ENCODE results near the gene AUTS2. TPM values are rescaled to one million over a fixed set of nuclear protein-coding genes. Genes with fewer than 3 reads are reported as not detected.

The AUTS2 gene
- total and polyA plus RNA-seq, 2 donors (not counting 1 experiment from before 2014, with no cell fraction given), result 0.60 to 9.1 TPM

DNA sequence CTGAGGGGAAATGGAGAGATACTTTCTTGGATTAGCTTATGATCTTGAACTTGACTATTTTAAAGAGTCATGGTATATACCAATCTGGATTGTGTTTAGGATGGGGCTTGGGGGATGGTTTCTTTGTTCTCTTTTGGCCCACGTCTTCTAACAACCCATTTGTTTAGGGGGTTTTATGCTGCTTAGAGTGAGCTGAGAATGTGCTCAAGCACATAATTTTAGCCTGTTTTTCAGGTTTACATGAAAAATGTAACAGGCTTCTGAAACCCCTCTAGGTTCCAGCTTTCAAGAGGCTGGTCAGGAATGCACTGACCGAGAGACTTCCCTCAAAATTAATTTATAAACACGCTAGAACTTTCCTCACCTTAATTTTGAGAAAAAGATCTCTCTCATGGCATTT, 94.3 kb downstream of the AUTS2 start:
- H3K4me1 ChIP-seq (ENCODE audit: control insufficient read depth, extremely low read depth, insufficient read depth, low read length), result no peaks in the 10 kb centered on the region
- no peaks in the 10 kb centered on the region for H4K20me1 ChIP-seq (ENCODE audit: control insufficient read depth, extremely low read depth, insufficient read depth, low read length)
- H3K9ac ChIP-seq (ENCODE audit: insufficient read depth, low read length), result no peak overlapping the region
- H3K27ac ChIP-seq (ENCODE audit: insufficient read depth, low read length), result no peak overlapping the region
- no peaks in the 10 kb centered on the region for H3K9me3 ChIP-seq (ENCODE audit: control insufficient read depth, insufficient read depth, low read depth, low read length)
- no peaks in the 10 kb centered on the region for H3K79me2 ChIP-seq (ENCODE audit: control insufficient read depth, insufficient read depth, low read length)
- TF ChIP-seq, protein P1, sequence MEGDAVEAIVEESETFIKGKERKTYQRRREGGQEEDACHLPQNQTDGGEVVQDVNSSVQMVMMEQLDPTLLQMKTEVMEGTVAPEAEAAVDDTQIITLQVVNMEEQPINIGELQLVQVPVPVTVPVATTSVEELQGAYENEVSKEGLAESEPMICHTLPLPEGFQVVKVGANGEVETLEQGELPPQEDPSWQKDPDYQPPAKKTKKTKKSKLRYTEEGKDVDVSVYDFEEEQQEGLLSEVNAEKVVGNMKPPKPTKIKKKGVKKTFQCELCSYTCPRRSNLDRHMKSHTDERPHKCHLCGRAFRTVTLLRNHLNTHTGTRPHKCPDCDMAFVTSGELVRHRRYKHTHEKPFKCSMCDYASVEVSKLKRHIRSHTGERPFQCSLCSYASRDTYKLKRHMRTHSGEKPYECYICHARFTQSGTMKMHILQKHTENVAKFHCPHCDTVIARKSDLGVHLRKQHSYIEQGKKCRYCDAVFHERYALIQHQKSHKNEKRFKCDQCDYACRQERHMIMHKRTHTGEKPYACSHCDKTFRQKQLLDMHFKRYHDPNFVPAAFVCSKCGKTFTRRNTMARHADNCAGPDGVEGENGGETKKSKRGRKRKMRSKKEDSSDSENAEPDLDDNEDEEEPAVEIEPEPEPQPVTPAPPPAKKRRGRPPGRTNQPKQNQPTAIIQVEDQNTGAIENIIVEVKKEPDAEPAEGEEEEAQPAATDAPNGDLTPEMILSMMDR (conservative IDR thresholded peaks at IDR 0.05 in 1 of 2, IDR thresholded peaks at IDR 0.05 in 1 of 2; ENCODE audit: low read depth in 1 of 2, low read length in 2 of 2), result no peak
- no peak for TF ChIP-seq EZH2 (IDR thresholded peaks at IDR 0.05; ENCODE audit: low read length, missing control alignments)
- no peak for DNase-seq (ENCODE audit: low read depth in 2 of 2)
- H2AFZ ChIP-seq (ENCODE audit: low read length), result no peak overlapping the region
- no peaks in the 10 kb centered on the region for H3K36me3 ChIP-seq (ENCODE audit: control insufficient read depth, insufficient read depth, low read length)
- no peaks in the 10 kb centered on the region for H3K27me3 ChIP-seq (ENCODE audit: control insufficient read depth, insufficient read depth, low read length)
- H3K4me2 ChIP-seq (ENCODE audit: extremely low read depth, insufficient read depth, low read length), result no peak overlapping the region
- H3K4me3 ChIP-seq (replicated peaks in 1 of 4; ENCODE audit: control extremely low read depth in 1 of 4, insufficient read depth in 1 of 4, low read depth in 3 of 4, low read length in 4 of 4), result no peak overlapping the region

DNA sequence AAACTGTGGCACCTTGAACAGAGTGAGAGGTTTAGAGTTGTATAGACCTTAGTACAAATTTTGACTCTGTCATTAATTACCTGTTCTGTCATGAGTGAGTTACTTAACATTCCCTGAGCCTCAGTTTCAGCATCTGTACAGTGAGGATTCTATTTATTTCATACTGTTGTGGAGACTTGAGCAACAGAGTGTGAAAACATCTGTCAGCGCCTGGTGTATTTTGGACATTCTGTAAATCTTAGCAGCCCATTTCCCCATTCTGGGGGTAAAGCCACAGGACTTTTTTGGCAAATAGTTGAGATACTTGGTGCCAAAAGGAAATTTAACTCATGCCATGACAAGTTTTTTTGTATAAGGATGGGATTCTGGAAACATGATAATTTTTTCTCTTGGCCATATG, 94.8 kb downstream of the AUTS2 start:
- H3K9ac ChIP-seq (ENCODE audit: insufficient read depth, low read length), result no peak overlapping the region
- H3K27ac ChIP-seq (ENCODE audit: insufficient read depth, low read length), result no peak overlapping the region
- H3K4me1 ChIP-seq (ENCODE audit: control insufficient read depth, extremely low read depth, insufficient read depth, low read length), result no peaks in the 10 kb centered on the region
- no peaks in the 10 kb centered on the region for H4K20me1 ChIP-seq (ENCODE audit: control insufficient read depth, extremely low read depth, insufficient read depth, low read length)
- no peaks in the 10 kb centered on the region for H3K27me3 ChIP-seq (ENCODE audit: control insufficient read depth, insufficient read depth, low read length)
- no peak overlapping the region for H3K4me2 ChIP-seq (ENCODE audit: extremely low read depth, insufficient read depth, low read length)
- no peak overlapping the region for H3K4me3 ChIP-seq (replicated peaks in 1 of 4; ENCODE audit: control extremely low read depth in 1 of 4, insufficient read depth in 1 of 4, low read depth in 3 of 4, low read length in 4 of 4)
- no peak for DNase-seq (ENCODE audit: low read depth in 2 of 2)
- H3K9me3 ChIP-seq (ENCODE audit: control insufficient read depth, insufficient read depth, low read depth, low read length), result no peaks in the 10 kb centered on the region
- no peak for TF ChIP-seq EZH2 (IDR thresholded peaks at IDR 0.05; ENCODE audit: low read length, missing control alignments)
- TF ChIP-seq, protein P1 (conservative IDR thresholded peaks at IDR 0.05 in 1 of 2, IDR thresholded peaks at IDR 0.05 in 1 of 2; ENCODE audit: low read depth in 1 of 2, low read length in 2 of 2), result no peak
- H3K79me2 ChIP-seq (ENCODE audit: control insufficient read depth, insufficient read depth, low read length), result no peaks in the 10 kb centered on the region
- H2AFZ ChIP-seq (ENCODE audit: low read length), result no peak overlapping the region
- no peaks in the 10 kb centered on the region for H3K36me3 ChIP-seq (ENCODE audit: control insufficient read depth, insufficient read depth, low read length)

DNA sequence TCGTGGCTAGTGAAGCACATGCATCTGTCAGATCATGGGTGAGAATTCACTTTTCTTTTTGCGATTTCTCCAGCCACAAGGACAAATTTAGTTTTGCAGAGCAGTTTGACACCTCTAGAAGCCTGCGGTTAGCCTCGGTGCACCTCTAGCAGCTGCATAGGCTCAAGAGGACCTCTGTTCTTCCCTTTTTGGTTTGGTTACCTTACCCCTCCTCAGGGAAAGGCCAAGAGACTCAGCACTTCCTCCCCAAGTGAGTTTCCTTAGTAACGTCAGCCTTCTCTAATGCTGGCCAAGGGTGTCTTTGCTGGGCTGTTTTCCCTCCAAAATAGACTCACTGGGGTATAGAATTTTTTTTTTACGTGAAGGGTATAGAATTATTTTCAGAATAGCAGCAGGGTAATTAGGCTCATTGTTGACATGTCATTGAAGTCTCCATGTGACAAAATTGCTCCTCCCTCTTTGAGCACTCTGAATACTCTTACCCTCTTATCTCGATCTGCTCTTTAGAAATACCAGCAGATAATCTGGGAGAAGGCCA, 97.8 kb downstream of the AUTS2 start:
- DNase-seq (ENCODE audit: low read depth in 2 of 2), result no peak
- H3K79me2 ChIP-seq (ENCODE audit: control insufficient read depth, insufficient read depth, low read length), result no peaks in the 10 kb centered on the region
- no peaks in the 10 kb centered on the region for H4K20me1 ChIP-seq (ENCODE audit: control insufficient read depth, extremely low read depth, insufficient read depth, low read length)
- no peak overlapping the region for H3K27ac ChIP-seq (ENCODE audit: insufficient read depth, low read length)
- H2AFZ ChIP-seq (ENCODE audit: low read length), result no peak overlapping the region
- no peaks in the 10 kb centered on the region for H3K4me1 ChIP-seq (ENCODE audit: control insufficient read depth, extremely low read depth, insufficient read depth, low read length)
- no peak for TF ChIP-seq EZH2 (IDR thresholded peaks at IDR 0.05; ENCODE audit: low read length, missing control alignments)
- TF ChIP-seq, protein P1 (conservative IDR thresholded peaks at IDR 0.05 in 1 of 2, IDR thresholded peaks at IDR 0.05 in 1 of 2; ENCODE audit: low read depth in 1 of 2, low read length in 2 of 2), result no peak
- no peak overlapping the region for H3K4me3 ChIP-seq (replicated peaks in 1 of 4; ENCODE audit: control extremely low read depth in 1 of 4, insufficient read depth in 1 of 4, low read depth in 3 of 4, low read length in 4 of 4)
- no peak overlapping the region for H3K4me2 ChIP-seq (ENCODE audit: extremely low read depth, insufficient read depth, low read length)
- no peak overlapping the region for H3K9ac ChIP-seq (ENCODE audit: insufficient read depth, low read length)
- no peaks in the 10 kb centered on the region for H3K9me3 ChIP-seq (ENCODE audit: control insufficient read depth, insufficient read depth, low read depth, low read length)
- no peaks in the 10 kb centered on the region for H3K36me3 ChIP-seq (ENCODE audit: control insufficient read depth, insufficient read depth, low read length)
- no peaks in the 10 kb centered on the region for H3K27me3 ChIP-seq (ENCODE audit: control insufficient read depth, insufficient read depth, low read length)
